GM23248 (cell line): ENCODE results near the gene GNPNAT1. TPM values are rescaled to one million over a fixed set of nuclear protein-coding genes. Genes with fewer than 3 reads are reported as not detected.

Experiments
- DNase-seq: peaks from one replicate; pipeline ENCODE4 v3.0.0-alpha.2; 2015
- H2AFZ ChIP-seq: fragments of 200-600 bp; sonication (generic); 2 replicates; pipeline ENCODE4 v1.6.1; 2016; ENCODE audit warnings: antibody characterized with exemption
- H3F3A ChIP-seq: fragments of 200-600 bp; sonication (generic); 2 replicates; pipeline ENCODE4 v1.6.1; 2016; ENCODE audit warnings: mild to moderate bottlenecking, antibody characterized with exemption, mixed run types; ENCODE audit not compliant: insufficient read depth
- H3K27ac ChIP-seq: fragments of 200-600 bp; sonication (generic); 2 replicates; pipeline ENCODE4 v1.5.1; 2016; ENCODE audit warnings: mild to moderate bottlenecking
- H3K27me3 ChIP-seq: fragments of 200-600 bp; sonication (generic); replicated peaks from 2 replicates; pipeline ENCODE4 v1.6.1; 2016; ENCODE audit warnings: mild to moderate bottlenecking; ENCODE audit not compliant: insufficient read depth
- H3K36me3 ChIP-seq: fragments of 200-600 bp; sonication (generic); 2 replicates; pipeline ENCODE4 v1.6.1; 2016; ENCODE audit warnings: low read depth, mild to moderate bottlenecking
- H3K4me1 ChIP-seq: fragments of 200-600 bp; sonication (generic); 2 replicates; pipeline ENCODE4 v1.6.1; 2016; ENCODE audit warnings: mild to moderate bottlenecking; ENCODE audit not compliant: insufficient read depth
- H3K4me2 ChIP-seq: fragments of 200-600 bp; sonication (generic); one replicate; pipeline ENCODE4 v1.6.1; 2016; ENCODE audit warnings: mild to moderate bottlenecking; ENCODE audit not compliant: unreplicated experiment
- H3K4me3 ChIP-seq: fragments of 200-600 bp; sonication (generic); 2 replicates; pipeline ENCODE4 v1.5.1; 2016; ENCODE audit warnings: mild to moderate bottlenecking
- H3K79me2 ChIP-seq: fragments of 200-600 bp; sonication (generic); 2 replicates; pipeline ENCODE4 v1.6.1; 2016; ENCODE audit warnings: mild to moderate bottlenecking; ENCODE audit not compliant: insufficient read depth
- H3K9ac ChIP-seq: fragments of 200-600 bp; sonication (generic); 2 replicates; pipeline ENCODE4 v1.6.1; 2016; ENCODE audit warnings: mild to moderate bottlenecking
- H3K9me2 ChIP-seq: fragments of 200-600 bp; sonication (generic); 2 replicates; pipeline ENCODE4 v1.6.1; 2016; ENCODE audit warnings: mixed run types, mild to moderate bottlenecking, moderate library complexity; ENCODE audit not compliant: insufficient read depth
- H3K9me3 ChIP-seq: fragments of 200-600 bp; sonication (generic); one replicate; pipeline ENCODE4 v1.6.1; 2017; ENCODE audit warnings: low read depth
- H4K20me1 ChIP-seq: fragments of 200-600 bp; sonication (generic); 2 replicates; pipeline ENCODE4 v1.6.0; 2016; ENCODE audit not compliant: insufficient read depth
- EZH2 ChIP-seq: fragments of 200-600 bp; sonication (generic); IDR thresholded peaks from 2 replicates; pipeline ENCODE4 v1.6.1; 2018; ENCODE audit warnings: antibody characterized with exemption, mild to moderate bottlenecking; ENCODE audit not compliant: insufficient read depth, poor library complexity, severe bottlenecking
- EZH2phosphoT487 ChIP-seq: fragments of 200-600 bp; sonication (generic); IDR thresholded peaks from 2 replicates; pipeline ENCODE4 v1.6.1; 2018; ENCODE audit warnings: antibody characterized with exemption, moderate library complexity, mild to moderate bottlenecking, low read depth; ENCODE audit not compliant: insufficient read depth
- WGBS, 2 experiments: methylation state at CpG; one replicate each; pipeline ENCODE4 v1.1.6; 2015 to 2017; ENCODE audit warnings: low lambda C conversion rate in 2 of 2, low coverage in 1 of 2; ENCODE audit errors: missing lambda C conversion rate in 2 of 2; 5-methylcytosine and 5-hydroxymethylcytosine counted together
- in situ Hi-C: fragments of 300-500 bp; cut with MboI; formaldehyde crosslinking; loops from 2 replicates; pipeline ENCODE4 v1.15.0; 2020
- polyA plus RNA-seq: library from polyadenylated mRNA; unstranded; fragments of >200 nt; fragmentation: Nextera tagmentation; extraction: Ambion mirVana; gene quantifications from 2 replicates; pipeline ENCODE4 v1.2.1, GENCODE V29; 2016
- total RNA-seq: library from RNA; depleted of rRNA; stranded (reverse); fragments of >200 nt; shearing (Covaris generic); gene quantifications from 2 replicates; pipeline ENCODE4 v1.2.3, GENCODE V29; 2014

GNPNAT1 gene
- total and polyA plus RNA-seq, 2 experiments from 2014 or later: 58.9 to 59.6 TPM

DNA sequence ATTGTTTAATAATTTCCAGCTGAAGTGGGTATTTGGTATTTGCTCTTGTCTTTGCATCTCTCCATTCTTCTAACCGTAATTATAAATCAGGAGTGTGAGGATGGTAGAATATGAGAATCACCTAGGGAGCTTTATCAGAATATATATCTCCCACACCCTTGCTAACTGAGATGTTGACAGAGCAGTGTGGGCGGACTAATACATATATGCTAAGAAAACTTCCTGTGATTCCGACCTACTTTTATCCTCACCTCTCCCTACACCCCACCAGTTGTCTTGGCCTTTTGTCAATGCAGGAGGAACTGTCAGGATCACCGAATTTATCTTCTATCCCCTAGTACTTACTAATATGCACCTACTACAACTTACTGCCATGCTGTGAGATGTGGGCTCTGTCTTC is 14.7 kb upstream of the GNPNAT1 start:
- DNase-seq: no peak

DNA sequence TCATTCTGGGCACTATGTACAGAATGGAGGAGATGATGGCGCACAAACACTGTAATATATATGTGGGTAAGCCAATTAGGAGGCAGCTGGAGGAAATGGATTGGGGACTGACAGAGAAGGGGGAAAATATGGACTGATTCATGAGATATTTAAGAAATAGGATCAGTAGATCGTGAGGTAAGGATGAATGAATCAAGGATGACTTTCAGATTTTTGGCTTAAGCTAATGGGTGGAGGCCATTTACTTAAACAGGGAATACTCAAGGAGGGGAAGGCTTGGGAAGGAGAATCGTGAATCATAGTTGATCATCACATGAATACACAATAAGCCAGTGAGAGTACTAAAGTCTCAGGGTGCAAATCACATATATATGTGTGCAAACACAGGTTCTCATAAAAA is 11.2 kb upstream of the GNPNAT1 start:
- Histone ChIP-seq H3K27ac (peak overlapping the region; percentile 90), H3K79me2 (no peaks in the 10 kb centered on the region), H3K9me2 (no peaks in the 10 kb centered on the region), H3K9me3 (no peaks in the 10 kb centered on the region), H3K27me3 (no peaks in the 10 kb centered on the region), H3K4me1 (peaks cover 28% of the 10 kb centered on the region), H4K20me1 (no peaks in the 10 kb centered on the region), H3K4me2 (peak overlapping the region; percentile 47), H3K4me3 (peak overlapping the region; percentile 10; the same call in 1 of the 2 replicates), H3F3A (peaks cover 41% of the 10 kb centered on the region), H3K9ac (peak overlapping the region; percentile 53), H3K36me3 (no peaks in the 10 kb centered on the region), H2AFZ (peak overlapping the region; percentile 54)
- in situ Hi-C loops: loop anchor here (25.0 kb wide), 1 partner anchor 510 kb away; no protein-coding TSS in a partner anchor
- DNase-seq: peak; percentile 95
- no peak for TF ChIP-seq EZH2phosphoT487
- no peak for TF ChIP-seq EZH2
- WGBS, 2 experiments: 19 to 21% methylated on average over 3 of the region's 3 CpGs

More for the DNA sequence above, 14.7 kb upstream of the GNPNAT1 start:
- Histone ChIP-seq H3K9me3 (no peaks in the 10 kb centered on the region), H3K4me3 (no peak overlapping the region), H3K79me2 (no peaks in the 10 kb centered on the region), H3K9ac (no peak overlapping the region), H3K4me2 (no peak overlapping the region), H3K27ac (no peak overlapping the region), H3K36me3 (no peaks in the 10 kb centered on the region), H3F3A (peaks cover 27% of the 10 kb centered on the region), H2AFZ (no peak overlapping the region), H3K9me2 (no peaks in the 10 kb centered on the region), H3K4me1 (peaks cover 22% of the 10 kb centered on the region), H3K27me3 (no peaks in the 10 kb centered on the region), H4K20me1 (no peaks in the 10 kb centered on the region)
- no peak for TF ChIP-seq EZH2
- no peak for TF ChIP-seq EZH2phosphoT487
- in situ Hi-C loops: loop anchor here (25.0 kb wide), 1 partner anchor 506 kb away; no protein-coding TSS in a partner anchor
- 94% methylated on average over 4 of the region's 4 CpGs for WGBS, 2 experiments

DNA sequence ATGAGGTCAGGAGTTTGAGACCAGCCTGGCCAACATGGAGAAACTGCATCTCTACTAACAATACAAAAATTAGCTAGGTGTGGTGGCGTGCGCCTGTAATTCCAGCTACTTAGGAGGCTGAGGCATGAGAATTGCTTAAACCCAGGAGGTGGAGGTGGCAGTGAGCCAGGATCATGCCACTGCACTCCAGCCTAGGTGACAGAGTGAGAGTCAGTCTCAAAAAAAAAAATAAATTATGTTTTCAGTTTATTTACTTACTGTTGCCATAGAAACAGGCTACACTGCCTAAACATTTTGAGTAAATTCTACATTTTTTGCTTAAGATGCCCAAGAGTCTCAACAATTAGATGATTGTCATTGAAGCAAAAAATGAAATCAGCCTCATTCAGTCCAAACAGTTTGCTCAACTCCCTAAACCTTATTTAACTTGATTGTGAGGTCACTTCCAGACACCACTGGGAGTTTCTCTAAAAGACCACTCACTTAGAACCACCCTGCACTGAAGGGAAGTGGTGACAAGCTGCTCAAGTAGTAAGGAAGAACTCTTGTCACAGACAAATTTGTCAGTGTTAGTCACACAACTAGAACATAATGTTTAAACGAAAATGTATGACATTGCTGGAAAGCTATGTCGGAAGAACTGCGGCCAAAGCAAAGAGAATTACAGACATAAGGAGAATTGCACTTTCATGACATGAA is 9.8 kb upstream of the GNPNAT1 start:
- H3K4me3 ChIP-seq: peak overlapping the region; percentile 31
- H3K9ac ChIP-seq: peak overlapping the region; percentile 53
- no peaks in the 10 kb centered on the region for H3K9me3 ChIP-seq
- peak; percentile 95 for DNase-seq
- WGBS, 2 experiments: 37 to 38% methylated on average over 5 of the region's 5 CpGs
- H3K4me1 ChIP-seq: peaks cover 28% of the 10 kb centered on the region
- 0 out of 2 replicates have a peak, but pooled peaks have one; percentile 69 for TF ChIP-seq EZH2phosphoT487
- TF ChIP-seq EZH2: no peak
- no peaks in the 10 kb centered on the region for H3K36me3 ChIP-seq
- H3K27me3 ChIP-seq: no peaks in the 10 kb centered on the region
- in situ Hi-C loops: loop anchor here (25.0 kb wide), 1 partner anchor 511 kb away; no protein-coding TSS in a partner anchor
- H4K20me1 ChIP-seq: no peaks in the 10 kb centered on the region
- H3K79me2 ChIP-seq: no peaks in the 10 kb centered on the region
- H3K9me2 ChIP-seq: no peaks in the 10 kb centered on the region
- peak overlapping the region; percentile 90 for H3K27ac ChIP-seq
- peak overlapping the region; percentile 47 for H3K4me2 ChIP-seq
- H3F3A ChIP-seq: peaks cover 41% of the 10 kb centered on the region
- H2AFZ ChIP-seq: peak overlapping the region; percentile 6; the same call in 1 of the 2 replicates

DNA sequence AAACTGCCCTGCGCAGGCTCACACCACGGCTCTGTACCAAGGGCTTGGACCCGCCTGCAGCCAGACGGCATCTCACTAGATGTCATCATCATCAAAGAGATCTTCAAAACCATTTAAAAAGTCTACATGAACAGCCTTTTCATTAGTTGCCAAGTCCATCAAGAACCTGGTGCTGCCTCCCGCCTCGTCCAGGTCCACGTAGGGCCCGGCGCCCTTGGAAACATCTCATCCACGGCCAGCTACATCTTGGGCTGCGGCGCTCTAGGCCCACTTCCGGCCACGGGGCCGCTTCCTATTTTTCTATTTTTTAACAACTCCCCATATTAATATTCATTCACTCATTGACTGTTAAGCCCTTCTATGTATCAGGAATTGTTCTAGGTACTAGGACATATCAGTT is 7.4 kb upstream of the GNPNAT1 start:
- H2AFZ ChIP-seq: no peak overlapping the region
- no peaks in the 10 kb centered on the region for H3K36me3 ChIP-seq
- no peak for DNase-seq
- H3F3A ChIP-seq: peaks cover 41% of the 10 kb centered on the region
- H3K9me3 ChIP-seq: no peaks in the 10 kb centered on the region
- H3K9me2 ChIP-seq: no peaks in the 10 kb centered on the region
- TF ChIP-seq EZH2phosphoT487: no peak
- no peak for TF ChIP-seq EZH2
- WGBS, 2 experiments: 94 to 97% methylated on average over 15 of the region's 15 CpGs
- no peak overlapping the region for H3K27ac ChIP-seq
- no peaks in the 10 kb centered on the region for H3K79me2 ChIP-seq
- in situ Hi-C loops: no loop called here
- no peaks in the 10 kb centered on the region for H4K20me1 ChIP-seq
- peaks cover 27% of the 10 kb centered on the region for H3K4me1 ChIP-seq
- no peak overlapping the region for H3K4me3 ChIP-seq
- H3K9ac ChIP-seq: no peak overlapping the region
- no peak overlapping the region for H3K4me2 ChIP-seq
- H3K27me3 ChIP-seq: no peaks in the 10 kb centered on the region
